IgD-negative memory B cell (primary cell): ENCODE data around the gene MMP15. TPM values are rescaled to one million over a fixed set of nuclear protein-coding genes. Genes with fewer than 3 reads are reported as not detected.

Experiments
- H3K27ac Mint-ChIP-seq, 3 donors: one replicate each; pipeline ENCODE4 v1.8.0; 2020 to 2022; ENCODE audit warnings: mild to moderate bottlenecking in 3 of 3, mixed read lengths in 3 of 3, moderate library complexity in 1 of 3
- H3K27me3 Mint-ChIP-seq: one replicate; pipeline ENCODE4 v1.8.0; 2021; ENCODE audit warnings: mixed read lengths
- H3K36me3 Mint-ChIP-seq: one replicate; pipeline ENCODE4 v1.8.0; 2020; ENCODE audit warnings: mild to moderate bottlenecking, mixed read lengths
- H3K4me1 Mint-ChIP-seq, 3 donors: one replicate each; pipeline ENCODE4 v1.8.0; 2020 to 2022; ENCODE audit warnings: mixed read lengths in 3 of 3, mild to moderate bottlenecking in 1 of 3
- H3K4me3 Mint-ChIP-seq, 4 donors: one replicate each; pipeline ENCODE4 v1.8.0; 2020 to 2022; ENCODE audit warnings: mild to moderate bottlenecking in 4 of 4, mixed read lengths in 4 of 4, moderate library complexity in 3 of 4
- H3K9me3 Mint-ChIP-seq, 3 donors: one replicate each; pipeline ENCODE4 v1.8.0; 2020 to 2021; ENCODE audit warnings: mixed read lengths in 3 of 3, mild to moderate bottlenecking in 1 of 3
- polyA plus RNA-seq: library from polyadenylated mRNA; unstranded; fragments of 300-500 nt; fragmentation: Illumina TruSeq; gene quantifications from one replicate; pipeline ENCODE4 v1.2.3, GENCODE V29; 2021

MMP15 gene
- polyA plus RNA-seq, 1 donor from 2014 or later: not detected

- H3K4me3 Mint-ChIP-seq: peak overlapping the region in 1 of 4 donors; percentile 8
- H3K9me3 Mint-ChIP-seq: no peaks in the 10 kb centered on the region
- H3K27ac Mint-ChIP-seq: peak overlapping the region in 2 of 3 donors; percentile 45 to 71
Measured at GRCh38 chr16:58020628-58021521, 4.7 kb upstream of the MMP15 start.

GRCh38 chr16:58021661-58022551 lies 3.6 kb upstream of the MMP15 start:
- Mint-ChIP-seq H3K4me1 (peaks cover 8 to 19% (median 10%) of the 10 kb centered on the region in 3 donors), H3K9me3 (no peaks in the 10 kb centered on the region), H3K27ac (peak overlapping the region in 1 of 3 donors; percentile 64), H3K36me3 (no peaks in the 10 kb centered on the region), H3K4me3 (peak overlapping the region in 1 of 4 donors; percentile 20), H3K27me3 (peaks cover 5% of the 10 kb centered on the region)

More at GRCh38 chr16:58020628-58021521, 4.7 kb upstream of the MMP15 start:
- Mint-ChIP-seq H3K36me3 (no peaks in the 10 kb centered on the region), H3K4me1 (peaks cover 8 to 19% (median 10%) of the 10 kb centered on the region in 3 donors), H3K27me3 (peaks cover 3% of the 10 kb centered on the region)

GRCh38 chr16:58022601-58023371 lies 2.8 kb upstream of the MMP15 start:
- Mint-ChIP-seq H3K4me3 (peak overlapping the region in 1 of 4 donors; percentile 20), H3K27ac (peak overlapping the region in 1 of 3 donors; percentile 64), H3K27me3 (peaks cover 5% of the 10 kb centered on the region), H3K4me1 (peaks cover 8 to 19% (median 10%) of the 10 kb centered on the region in 3 donors), H3K9me3 (no peaks in the 10 kb centered on the region), H3K36me3 (no peaks in the 10 kb centered on the region)

- peaks cover 8 to 21% (median 10%) of the 10 kb centered on the region in 3 donors for H3K4me1 Mint-ChIP-seq
- H3K9me3 Mint-ChIP-seq: no peaks in the 10 kb centered on the region
- peak overlapping the region in 1 of 3 donors; percentile 27 for H3K27ac Mint-ChIP-seq
- H3K27me3 Mint-ChIP-seq: peaks cover 8% of the 10 kb centered on the region
- peak overlapping the region; percentile 83 to 94 (median 88) for H3K4me3 Mint-ChIP-seq
- H3K36me3 Mint-ChIP-seq: no peaks in the 10 kb centered on the region
Measured at GRCh38 chr16:58024486-58025350, 836 bp upstream of the MMP15 start.

- Mint-ChIP-seq H3K27ac (no peak overlapping the region), H3K4me3 (peak overlapping the region in 3 of 4 donors; percentile 57 to 70 (median 63)), H3K36me3 (no peaks in the 10 kb centered on the region), H3K27me3 (peaks cover 8% of the 10 kb centered on the region), H3K4me1 (peaks cover 7 to 14% (median 8%) of the 10 kb centered on the region in 3 donors), H3K9me3 (no peaks in the 10 kb centered on the region)
Measured at GRCh38 chr16:58026139-58026704, 668 bp downstream of the MMP15 start.

- Mint-ChIP-seq H3K4me3 (peak overlapping the region in 3 of 4 donors; percentile 57 to 70 (median 63)), H3K36me3 (no peaks in the 10 kb centered on the region), H3K27ac (no peak overlapping the region), H3K4me1 (peaks cover 7 to 14% (median 8%) of the 10 kb centered on the region in 3 donors), H3K9me3 (no peaks in the 10 kb centered on the region), H3K27me3 (peaks cover 8% of the 10 kb centered on the region)
Measured at GRCh38 chr16:58026705-58027160, 1.2 kb downstream of the MMP15 start.

- H3K9me3 Mint-ChIP-seq: no peaks in the 10 kb centered on the region
- H3K27me3 Mint-ChIP-seq: peaks cover 8% of the 10 kb centered on the region
- no peak overlapping the region for H3K27ac Mint-ChIP-seq
- H3K36me3 Mint-ChIP-seq: no peaks in the 10 kb centered on the region
- peaks cover 7 to 14% (median 8%) of the 10 kb centered on the region in 3 donors for H3K4me1 Mint-ChIP-seq
- H3K4me3 Mint-ChIP-seq: peak overlapping the region in 1 of 4 donors; percentile 57
Measured at GRCh38 chr16:58027161-58027915, 1.8 kb downstream of the MMP15 start.

- peaks cover 7 to 12% (median 8%) of the 10 kb centered on the region in 3 donors for H3K4me1 Mint-ChIP-seq
- H3K36me3 Mint-ChIP-seq: no peaks in the 10 kb centered on the region
- H3K27me3 Mint-ChIP-seq: peaks cover 8% of the 10 kb centered on the region
- no peaks in the 10 kb centered on the region for H3K9me3 Mint-ChIP-seq
- H3K27ac Mint-ChIP-seq: no peak overlapping the region
- H3K4me3 Mint-ChIP-seq: peak overlapping the region in 1 of 4 donors; percentile 68
Measured at GRCh38 chr16:58027916-58028455, 2.4 kb downstream of the MMP15 start.

GRCh38 chr16:58028541-58029070 lies 3.1 kb downstream of the MMP15 start:
- Mint-ChIP-seq H3K27me3 (peaks cover 8% of the 10 kb centered on the region), H3K4me3 (peak overlapping the region in 1 of 4 donors; percentile 68), H3K9me3 (no peaks in the 10 kb centered on the region), H3K36me3 (no peaks in the 10 kb centered on the region), H3K4me1 (peaks cover 7 to 10% (median 8%) of the 10 kb centered on the region in 3 donors), H3K27ac (no peak overlapping the region)

- H3K4me3 Mint-ChIP-seq: peak overlapping the region in 1 of 4 donors; percentile 68
- no peak overlapping the region for H3K27ac Mint-ChIP-seq
- peaks cover 8% of the 10 kb centered on the region for H3K27me3 Mint-ChIP-seq
- no peaks in the 10 kb centered on the region for H3K9me3 Mint-ChIP-seq
- H3K36me3 Mint-ChIP-seq: no peaks in the 10 kb centered on the region
- peaks cover 7 to 8% (median 8%) of the 10 kb centered on the region in 3 donors for H3K4me1 Mint-ChIP-seq
Measured at GRCh38 chr16:58029410-58029809, 3.9 kb downstream of the MMP15 start.

- Mint-ChIP-seq H3K4me1 (peaks cover 0 to 3% (median 3%) of the 10 kb centered on the region in 3 donors), H3K27me3 (peaks cover 5% of the 10 kb centered on the region), H3K4me3 (peak overlapping the region in 1 of 4 donors; percentile 50), H3K9me3 (no peaks in the 10 kb centered on the region), H3K36me3 (no peaks in the 10 kb centered on the region), H3K27ac (no peak overlapping the region)
Measured at GRCh38 chr16:58030136-58030840, 4.7 kb downstream of the MMP15 start.
